HG03521 (cell line): ENCODE results near the gene SLC25A13.

Experiments used
- ATAC-seq: cut with Tn5 transposase; IDR thresholded peaks from one replicate; pipeline ENCODE4 v1.9.1; 2021; ENCODE audit warnings: mild to moderate bottlenecking, moderate library complexity; ENCODE audit not compliant: unreplicated experiment

Gene SLC25A13

GRCh38 chr7:96212474-96212873 lies 109.4 kb downstream of the SLC25A13 start:
- no peak for ATAC-seq

- no peak for ATAC-seq
These were observed 109.9 kb downstream of the SLC25A13 start for GRCh38 chr7:96211954-96212353.

GRCh38 chr7:96205665-96206064 lies 116.2 kb downstream of the SLC25A13 start:
- no peak for ATAC-seq

DNA sequence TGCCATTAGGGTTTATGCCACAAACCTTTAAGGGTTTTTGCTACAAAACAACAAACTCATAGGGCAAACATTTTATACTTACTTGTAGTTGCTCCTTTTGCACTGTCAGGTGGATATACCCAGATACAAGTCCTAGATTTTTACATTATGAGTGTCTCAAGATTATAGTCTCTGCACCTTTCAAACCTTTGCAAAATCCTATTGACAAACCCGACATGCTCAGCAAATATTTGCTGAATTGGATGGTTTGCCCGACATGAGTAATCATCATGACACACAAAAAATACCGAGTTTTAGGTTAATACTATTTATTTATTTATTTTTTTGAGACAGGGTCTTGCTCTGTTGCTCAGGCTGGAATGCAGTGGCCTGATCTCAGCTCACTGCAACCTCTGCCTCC lies 117.3 kb downstream of the SLC25A13 start:
- ATAC-seq: no peak

DNA sequence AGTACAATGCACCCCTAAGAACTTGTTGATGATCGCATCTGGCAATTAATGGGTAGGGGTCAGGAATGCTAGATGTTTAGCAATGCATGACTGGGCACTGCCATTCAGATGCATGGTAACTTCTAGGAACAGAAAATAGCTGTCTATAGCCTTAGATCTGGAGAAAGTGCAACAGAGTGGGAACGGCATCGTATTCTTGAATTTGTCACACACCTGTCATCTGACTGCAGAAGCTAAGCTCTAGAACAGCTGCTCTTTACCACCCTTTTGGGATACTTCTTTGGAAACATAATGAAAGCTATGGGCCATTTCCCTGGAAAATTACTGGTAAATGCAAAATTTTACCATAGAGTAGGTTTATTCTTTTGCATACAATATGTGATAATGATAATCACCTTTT lies 118.1 kb downstream of the SLC25A13 start:
- no peak for ATAC-seq

- no peak for ATAC-seq
These were observed 119.8 kb downstream of the SLC25A13 start for GRCh38 chr7:96202102-96202501.

GRCh38 chr7:96200740-96201139 lies 121.2 kb downstream of the SLC25A13 start:
- ATAC-seq: no peak

- ATAC-seq: no peak
These were observed 122.5 kb downstream of the SLC25A13 start for GRCh38 chr7:96199421-96199820.

- no peak for ATAC-seq
These were observed 123.8 kb downstream of the SLC25A13 start for GRCh38 chr7:96198047-96198636.

- no peak for ATAC-seq
These were observed 125.2 kb downstream of the SLC25A13 start for GRCh38 chr7:96196676-96197075.

GRCh38 chr7:96189129-96189820 lies 132.6 kb downstream of the SLC25A13 start:
- ATAC-seq: no peak

DNA sequence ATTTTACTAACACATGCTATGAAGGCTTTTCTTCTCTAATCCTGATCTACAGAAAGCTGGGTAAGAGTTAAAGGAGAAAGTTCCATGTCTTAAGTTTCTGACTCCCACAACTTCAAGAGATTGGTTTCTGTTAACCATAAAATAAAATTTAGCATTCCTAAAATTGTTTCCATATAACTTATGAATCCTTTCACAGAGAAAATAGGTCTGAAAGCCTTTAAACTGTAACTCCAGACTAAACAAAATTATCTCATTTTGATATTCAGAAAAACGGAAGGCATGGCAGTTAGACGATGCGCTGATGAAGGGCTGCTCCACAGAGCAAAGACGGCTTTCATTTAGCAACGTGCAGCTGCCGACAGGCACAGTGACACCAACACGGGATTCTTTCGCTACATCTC lies 133.3 kb downstream of the SLC25A13 start:
- ATAC-seq: no peak

- no peak for ATAC-seq
These were observed 133.7 kb downstream of the SLC25A13 start for GRCh38 chr7:96188174-96188581.

DNA sequence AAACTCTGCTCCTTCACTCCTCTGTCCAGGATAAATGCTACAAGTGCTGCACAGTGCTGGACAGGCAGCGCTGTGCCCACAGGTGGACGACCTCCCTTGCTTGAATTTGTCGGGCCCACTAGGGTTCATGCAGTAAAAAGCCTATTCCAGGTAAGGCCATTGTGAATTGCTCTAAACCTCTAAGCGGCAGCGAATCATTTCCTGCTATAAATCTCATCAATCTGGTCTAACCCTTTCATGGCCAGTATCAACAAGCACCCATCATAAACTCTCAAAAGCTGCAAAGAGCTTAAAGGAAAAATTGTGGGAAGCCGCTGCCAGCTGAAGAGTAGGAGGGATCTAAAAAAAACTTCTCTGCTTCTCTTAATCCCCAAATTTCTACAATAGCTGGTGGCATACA lies 134.2 kb downstream of the SLC25A13 start:
- no peak for ATAC-seq

GRCh38 chr7:96184783-96185182 lies 137.1 kb downstream of the SLC25A13 start:
- ATAC-seq: no peak

DNA sequence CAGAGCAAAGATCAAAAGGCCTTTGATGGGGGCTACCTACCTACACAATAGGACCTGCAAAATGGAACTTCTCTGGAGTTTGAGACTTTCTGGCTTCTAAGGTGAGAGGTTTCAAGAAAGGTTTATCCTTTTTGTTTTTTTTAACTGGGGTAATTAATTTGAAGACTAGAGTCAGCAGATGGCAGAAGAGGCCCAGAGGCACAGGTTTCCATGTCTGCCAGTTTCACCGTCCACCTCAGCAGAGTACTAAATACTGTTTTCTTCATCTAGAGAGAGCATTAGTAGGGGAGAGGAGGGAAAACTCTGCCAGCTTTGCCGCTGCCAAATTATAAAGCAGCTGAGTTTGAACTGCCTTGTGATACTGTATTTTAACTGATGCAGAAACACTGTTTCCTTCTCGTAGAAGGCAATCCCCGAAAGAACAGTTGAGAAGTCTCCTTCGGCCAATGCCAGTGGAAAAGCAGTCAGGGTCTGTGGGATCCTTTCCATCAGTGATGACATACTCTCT lies 138.7 kb downstream of the SLC25A13 start:
- no peak for ATAC-seq

GRCh38 chr7:96182424-96183158 lies 139.3 kb downstream of the SLC25A13 start:
- no peak for ATAC-seq

GRCh38 chr7:96181174-96181573 lies 140.7 kb downstream of the SLC25A13 start:
- ATAC-seq: no peak

GRCh38 chr7:96179837-96180236 lies 142.1 kb downstream of the SLC25A13 start:
- ATAC-seq: no peak

- no peak for ATAC-seq
These were observed 142.6 kb downstream of the SLC25A13 start for GRCh38 chr7:96179341-96179740.

DNA sequence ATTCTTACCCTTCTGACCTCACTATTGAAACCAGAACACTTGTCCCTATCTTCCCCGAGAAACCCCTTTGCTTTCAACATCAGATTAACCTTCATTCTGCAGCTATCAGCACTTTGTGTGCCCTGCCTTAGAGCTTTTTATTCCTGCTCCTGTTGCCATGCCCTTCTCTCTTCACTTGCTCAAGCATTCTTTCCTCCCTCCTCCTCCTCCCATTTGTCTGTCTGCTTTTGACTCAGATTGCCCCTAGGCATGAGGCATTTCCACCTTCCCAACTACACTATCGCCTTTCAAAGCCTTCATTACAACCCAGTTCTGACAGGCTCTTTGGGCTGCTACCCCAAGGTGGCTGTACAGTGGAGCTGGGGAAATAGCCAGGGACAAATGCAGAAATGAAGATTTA lies 143.3 kb downstream of the SLC25A13 start:
- no peak for ATAC-seq

DNA sequence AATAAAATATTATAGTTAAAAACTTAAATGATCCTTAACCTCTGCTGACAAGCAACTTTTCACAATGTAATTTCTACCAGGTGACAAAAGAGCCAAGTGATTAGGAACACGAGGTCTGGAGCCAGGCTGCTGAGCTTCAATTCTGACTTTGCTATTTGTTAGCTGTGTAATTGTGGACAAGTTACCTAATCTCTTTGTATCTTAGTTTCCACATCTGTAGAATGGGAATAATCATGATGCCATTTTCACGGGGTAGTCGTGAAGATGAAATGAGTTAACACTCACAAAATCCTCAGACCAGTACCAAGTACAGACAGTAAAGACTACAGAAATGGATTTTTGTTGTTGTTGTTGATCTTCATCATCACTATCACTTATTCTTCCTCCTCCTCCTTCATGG lies 144.5 kb downstream of the SLC25A13 start:
- ATAC-seq: no peak
